ENCODE data around the gene SAMSN1.
"Not testable (repeated sequence)": the region's sequence is repeated elsewhere in the genome, so short reads cannot be mapped to it uniquely, and the experiment has no call there.

SAMSN1 gene

DNA sequence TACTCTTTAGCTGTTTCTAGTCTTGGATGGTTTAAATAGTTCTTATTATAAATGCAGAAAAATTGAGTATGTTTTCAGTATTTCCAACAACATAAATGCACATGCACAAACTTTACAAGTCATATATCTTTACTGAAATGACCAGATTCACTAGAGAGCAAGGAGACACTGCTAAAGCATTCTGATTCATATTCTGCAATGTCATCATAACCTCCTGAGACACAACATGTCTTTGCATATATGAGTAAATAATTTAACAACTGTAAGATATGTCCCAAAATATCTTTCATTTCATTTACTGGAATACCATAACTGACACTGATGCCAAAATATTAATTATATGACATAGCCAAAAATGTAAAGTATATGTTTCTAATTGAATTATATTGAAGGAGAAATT is 16.8 kb upstream of the SAMSN1 start:
- DNase-seq, result no peak

DNA sequence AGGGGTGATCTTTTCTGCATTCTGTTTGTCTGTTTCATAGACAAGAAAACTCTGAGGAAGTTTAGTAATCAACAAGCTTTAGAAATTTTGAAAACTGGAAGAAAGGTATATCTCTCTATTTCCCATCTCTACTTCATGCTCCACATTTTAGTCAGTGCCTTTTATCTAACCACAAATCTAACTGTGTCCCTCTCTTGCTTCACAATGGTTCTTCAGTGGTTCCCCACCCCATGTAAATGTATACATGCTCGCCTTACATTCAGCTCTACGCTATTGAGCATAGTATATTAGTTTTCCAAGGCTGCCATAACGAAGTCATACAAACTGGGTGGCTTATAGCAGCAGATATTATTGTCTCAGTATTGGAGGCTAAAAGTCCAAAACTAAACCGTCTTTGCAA is 14.4 kb upstream of the SAMSN1 start:
- DNase-seq, result no peak

DNA sequence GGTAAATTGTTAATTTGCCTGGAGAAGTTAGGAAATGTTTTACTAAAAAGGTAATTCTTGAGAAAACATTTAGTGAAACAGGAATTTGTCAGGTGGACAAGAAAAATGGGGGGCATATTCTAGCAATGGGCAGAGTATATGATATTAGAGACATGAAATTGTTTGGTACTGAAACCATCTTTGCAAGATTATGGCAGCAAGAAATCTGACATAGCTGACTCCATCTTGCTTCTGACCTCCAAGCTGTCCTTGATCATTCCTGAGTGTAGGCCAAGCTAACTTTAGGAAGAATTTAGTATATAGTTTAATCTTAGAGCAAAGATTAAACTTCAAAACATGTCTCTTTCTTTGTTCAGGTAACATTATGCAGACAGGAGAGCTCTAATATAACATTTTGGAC is 14.0 kb upstream of the SAMSN1 start:
- DNase-seq, result no peak

DNA sequence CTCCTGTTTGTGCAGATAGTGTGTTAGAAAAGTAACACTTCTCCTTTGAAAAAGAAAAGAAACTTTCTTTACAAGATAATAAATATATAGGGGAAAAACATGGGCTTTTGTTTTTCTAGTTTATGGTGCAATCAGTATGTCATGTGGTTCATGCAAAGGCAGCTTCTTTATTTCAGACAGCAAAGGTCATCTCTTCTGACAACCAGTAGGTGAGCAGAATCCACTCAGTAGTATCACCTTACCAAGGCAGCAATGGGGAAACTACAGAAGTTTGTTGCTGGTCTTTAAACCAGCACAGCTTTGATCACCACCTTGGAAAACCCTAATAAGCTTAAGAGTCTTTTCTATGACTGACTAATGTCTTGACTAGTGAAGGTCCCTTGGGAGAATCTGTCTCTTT is 13.0 kb upstream of the SAMSN1 start:
- DNase-seq, result no peak

DNA sequence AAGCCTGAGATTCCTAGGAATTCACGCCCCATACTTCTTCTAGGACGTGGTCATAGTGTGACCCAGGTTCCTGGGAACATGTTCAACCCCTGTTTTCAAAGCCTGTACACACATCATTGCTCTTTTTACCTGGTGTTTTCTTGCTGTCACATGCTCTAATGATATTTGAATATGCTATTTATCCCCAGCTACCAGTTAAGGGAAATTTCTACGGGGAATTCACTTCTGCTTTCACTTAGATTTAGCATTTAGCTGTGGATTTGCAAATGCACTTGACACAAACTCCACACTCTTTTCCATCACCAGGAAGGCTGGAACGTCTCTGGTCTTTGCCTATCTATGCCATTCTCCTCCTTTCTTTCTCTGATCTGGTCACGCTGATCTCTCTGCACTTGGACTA is 11.3 kb upstream of the SAMSN1 start:
- DNase-seq, result no peak

GRCh38 chr21:14554948-14555347 is 8.8 kb upstream of the SAMSN1 start:
- no peak for DNase-seq

DNA sequence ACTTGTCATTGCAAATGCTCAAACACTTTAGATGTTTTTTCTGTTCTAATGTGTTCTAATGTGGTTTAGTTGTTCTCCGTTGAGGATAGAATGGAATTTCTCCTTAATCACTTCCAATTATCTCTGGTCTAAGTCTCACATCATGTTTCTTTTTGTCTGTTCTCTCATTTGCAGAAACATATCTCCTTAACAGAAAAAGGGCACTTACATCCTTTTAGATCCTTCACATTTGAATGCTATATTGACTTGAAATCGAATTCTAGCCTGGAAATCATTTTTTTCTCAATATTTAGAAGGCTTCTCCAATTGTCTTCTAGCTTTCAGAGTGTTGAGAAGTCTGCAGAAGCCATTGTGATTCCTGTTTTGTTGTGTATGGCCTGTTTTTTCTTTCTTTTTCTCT is 7.3 kb upstream of the SAMSN1 start:
- DNase-seq, result no peak

- DNase-seq, result no peak
Observed at GRCh38 chr21:14551741-14552140, 5.6 kb upstream of the SAMSN1 start.

DNA sequence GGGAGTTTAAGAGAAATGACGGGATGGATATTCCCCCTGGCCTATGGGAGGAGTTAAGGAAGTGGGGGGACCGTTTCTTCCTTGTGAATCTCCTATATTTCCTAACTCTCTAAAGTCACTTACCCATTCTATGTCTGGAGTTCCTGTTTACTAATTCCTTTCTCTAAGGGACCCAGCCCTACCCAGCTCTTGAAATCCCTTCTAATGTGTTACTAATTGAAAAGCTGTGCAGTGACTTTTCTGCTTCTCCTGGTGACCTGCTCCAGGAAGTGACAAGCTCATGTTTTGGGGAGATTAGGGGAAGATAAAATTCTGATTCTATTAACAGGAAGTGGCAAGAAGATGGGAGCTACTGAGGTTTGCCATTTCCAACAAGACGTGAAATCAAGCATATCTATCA is 4.0 kb upstream of the SAMSN1 start:
- DNase-seq, result no peak

DNA sequence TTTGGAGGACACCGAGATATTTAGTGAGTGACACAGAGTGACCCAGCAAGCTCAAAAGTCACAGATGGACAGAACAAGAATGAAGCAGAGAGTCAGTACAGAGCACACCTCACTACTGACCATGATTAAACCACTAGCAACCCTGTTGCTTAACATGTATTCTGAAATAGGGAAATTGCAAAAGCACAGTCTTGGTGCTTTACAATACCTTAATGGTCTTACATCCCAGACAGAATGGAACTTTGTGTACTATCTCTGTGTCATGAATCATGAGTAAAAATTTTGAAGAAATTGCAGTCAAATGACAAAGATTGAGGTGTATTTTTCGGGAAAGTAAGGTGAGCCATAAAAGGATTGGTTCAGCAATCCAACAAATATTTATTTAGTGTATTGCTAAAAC is 2.7 kb upstream of the SAMSN1 start:
- DNase-seq, result no peak

- no peak for DNase-seq
Observed at GRCh38 chr21:14547834-14548513, 1.9 kb upstream of the SAMSN1 start.

GRCh38 chr21:14546719-14547118 is 604 bp upstream of the SAMSN1 start:
- DNase-seq, result not testable (repeated sequence)

- DNase-seq, result no peak
Observed at GRCh38 chr21:14543983-14544382, 2.1 kb downstream of the SAMSN1 start.

DNA sequence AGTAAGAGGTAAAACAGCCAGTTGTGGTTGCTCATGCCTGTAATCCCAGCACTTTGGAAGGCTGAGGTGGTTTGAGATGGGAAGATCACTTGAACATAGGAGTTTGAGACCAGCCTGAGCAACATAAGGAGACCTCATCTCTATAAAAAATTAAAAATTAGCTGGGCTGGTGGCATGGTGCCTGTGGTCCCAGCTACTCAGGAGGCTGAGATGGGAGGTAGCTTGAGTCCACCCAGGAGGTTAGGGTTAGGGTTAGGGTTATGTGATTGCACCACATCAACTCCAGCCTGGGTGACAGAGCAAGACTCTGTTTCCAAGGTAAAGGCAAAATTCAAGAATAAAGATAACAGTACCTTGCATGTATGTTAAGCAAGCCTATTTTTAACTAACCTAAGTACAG is 3.5 kb downstream of the SAMSN1 start:
- DNase-seq, result no peak

GRCh38 chr21:14541841-14542490 is 4.1 kb downstream of the SAMSN1 start:
- DNase-seq, result no peak

DNA sequence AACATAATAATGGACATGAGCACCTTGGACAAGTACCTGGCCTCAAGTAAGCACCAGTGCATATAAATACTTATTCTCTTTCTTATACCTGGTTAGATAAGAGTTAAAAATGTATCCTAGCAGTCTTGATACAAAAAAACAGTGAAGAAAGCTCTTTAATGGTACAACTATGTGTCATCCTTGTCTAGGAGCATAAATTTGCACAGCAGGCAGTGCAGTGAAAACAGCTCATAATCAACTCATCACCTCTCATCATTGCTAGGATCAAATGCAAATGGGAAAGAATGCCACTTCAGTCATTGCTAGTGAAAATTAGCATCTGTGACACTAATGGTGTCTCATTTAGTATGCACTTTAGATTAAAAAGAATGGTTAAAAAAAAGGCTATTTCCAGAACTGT is 7.6 kb downstream of the SAMSN1 start:
- no peak for DNase-seq

DNA sequence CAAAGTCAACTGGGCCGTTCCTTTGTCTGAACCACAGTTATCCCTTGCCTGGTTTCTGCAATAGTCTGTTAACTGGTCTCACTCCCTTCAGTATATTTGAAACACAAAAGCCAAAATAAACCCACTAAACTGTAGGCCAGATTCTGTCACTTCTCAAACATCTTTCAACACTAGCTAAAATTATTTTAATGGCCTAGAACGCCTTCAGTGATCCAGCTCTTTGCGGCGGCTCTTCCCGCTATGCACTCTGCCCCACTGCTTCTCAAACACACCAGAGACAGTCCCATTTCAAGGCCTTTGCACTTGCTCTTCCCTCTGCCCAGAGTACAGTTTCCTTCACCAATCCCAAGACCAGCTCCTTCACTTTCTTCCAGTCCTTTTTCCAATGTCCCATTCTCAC is 9.2 kb downstream of the SAMSN1 start:
- no peak for DNase-seq

- DNase-seq, result no peak
Observed at GRCh38 chr21:14535702-14536101, 10.4 kb downstream of the SAMSN1 start.

GRCh38 chr21:14533499-14534428 is 12.4 kb downstream of the SAMSN1 start:
- DNase-seq, result no peak

DNA sequence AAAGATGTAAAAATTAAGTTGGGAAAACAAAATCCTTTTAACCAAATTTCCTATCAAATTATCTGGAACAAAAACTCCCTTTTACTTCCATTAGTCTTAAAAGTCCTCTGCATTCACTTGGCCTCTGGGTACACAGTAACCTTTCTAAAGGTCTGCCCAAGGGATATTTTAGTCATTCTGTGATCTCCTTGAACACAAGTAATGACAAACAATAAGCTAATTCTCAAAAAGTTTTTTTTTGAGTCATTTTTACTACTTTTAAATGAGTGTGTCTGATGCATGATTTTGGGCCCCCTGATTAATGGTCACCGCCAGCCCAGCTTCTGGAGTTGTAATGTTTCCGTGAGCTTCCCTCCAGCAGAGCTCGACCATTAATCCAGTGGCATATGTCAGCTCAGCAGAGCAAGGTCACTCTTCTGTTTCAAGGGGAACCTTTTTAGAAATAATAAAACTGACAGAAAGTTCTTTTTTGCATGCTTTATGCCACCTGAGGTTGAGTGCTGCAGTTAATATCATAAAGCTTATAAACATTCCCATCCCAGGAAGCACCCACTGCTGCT is 14.3 kb downstream of the SAMSN1 start:
- DNase-seq, result no peak

- DNase-seq, result no peak
Observed at GRCh38 chr21:14530592-14530991, 15.5 kb downstream of the SAMSN1 start.

- DNase-seq, result no peak
Observed at GRCh38 chr21:14528815-14529214, 17.3 kb downstream of the SAMSN1 start.
